ENCODE data around the gene DEPP1.
A peak's percentile ranks its signal among the peaks of the same experiment; 100 is the strongest.
"Not testable (repeated sequence)": the region's sequence is repeated elsewhere in the genome, so short reads cannot be mapped to it uniquely, and the experiment has no call there.

DEPP1 gene

GRCh38 chr10:44978570-44979280, at the start of gene DEPP1:
DEPP1 (minus strand) TSS chr10:44978809; CDS start chr10:44978030, 779 bp downstream.
- DNase-seq, result no peak

GRCh38 chr10:45023426-45023825, 44.8 kb upstream of the DEPP1 start:
- DNase-seq, result no peak

GRCh38 chr10:45015590-45015989, 37.0 kb upstream of the DEPP1 start:
- no peak for DNase-seq

GRCh38 chr10:45014557-45014956, 35.9 kb upstream of the DEPP1 start:
- not testable (repeated sequence) for DNase-seq

- no peak for DNase-seq
Observed at GRCh38 chr10:45008524-45009161, 30.0 kb upstream of the DEPP1 start.

- DNase-seq, result no peak
Observed at GRCh38 chr10:45006276-45007030, 27.8 kb upstream of the DEPP1 start.

GRCh38 chr10:45005284-45005683, 26.7 kb upstream of the DEPP1 start:
- DNase-seq, result no peak

- no peak for DNase-seq
Observed at GRCh38 chr10:45004661-45005060, 26.1 kb upstream of the DEPP1 start.

GRCh38 chr10:45003432-45004000, 24.9 kb upstream of the DEPP1 start:
- DNase-seq, result no peak

- peak; percentile 36 for DNase-seq
Observed at GRCh38 chr10:45001381-45002148, 23.0 kb upstream of the DEPP1 start.

GRCh38 chr10:45000752-45001380, 22.3 kb upstream of the DEPP1 start, which contains the start of gene ZNF22:
ZNF22 (plus strand) TSS chr10:45000923; CDS start chr10:45003369, 2,446 bp downstream.
- DNase-seq, result peak; percentile 64

GRCh38 chr10:45000138-45000751, 21.6 kb upstream of the DEPP1 start:
- DNase-seq, result no peak

GRCh38 chr10:44998146-44998631, 19.6 kb upstream of the DEPP1 start:
- DNase-seq, result no peak

GRCh38 chr10:44997105-44997748, 18.6 kb upstream of the DEPP1 start:
- no peak for DNase-seq

- no peak for DNase-seq
Observed at GRCh38 chr10:44995914-44996669, 17.5 kb upstream of the DEPP1 start.

GRCh38 chr10:44995581-44995913, 16.9 kb upstream of the DEPP1 start:
- no peak for DNase-seq

- no peak for DNase-seq
Observed at GRCh38 chr10:44994752-44995530, 16.3 kb upstream of the DEPP1 start.

- DNase-seq, result no peak
Observed at GRCh38 chr10:44993922-44994751, 15.5 kb upstream of the DEPP1 start.

All from stimulated activated CD4-positive, alpha-beta T cell treated with anti-CD3 and anti-CD28 coated beads, Interleukin-12 subunit alpha, Interleukin-12 subunit beta, amount 100 ng/mL, for 4 hours (primary cell).